Heart left ventricle (tissue), 16 donors: Measurements from ENCODE around the gene TCEAL4. TPM values are rescaled to one million over a fixed set of nuclear protein-coding genes. Genes with fewer than 3 reads are reported as not detected.

Experiments used
- ATAC-seq, 4 donors: fragments of 200-7000 bp; cut with Tn5 transposase; one replicate each; pipeline ENCODE4 v1.9.1; 2020 to 2022; ENCODE audit warnings: moderate library complexity in 4 of 4, mild to moderate bottlenecking in 3 of 4, moderate number of reproducible peaks in 1 of 4
- DNase-seq, 5 donors: peaks; one replicate each; pipeline ENCODE4 v3.0.0-alpha.2; 2020
- H3K27ac ChIP-seq, 12 donors: fragments of 200-600 bp; sonication (generic) in 4 of 12; one replicate each; pipeline versions ENCODE4 v1.5.0 to v1.8.0; 2016 to 2022; ENCODE audit warnings: mild to moderate bottlenecking in 2 of 12
- H3K27me3 ChIP-seq, 9 donors: fragments of 200-600 bp; sonication (generic) in 2 of 9; one replicate each; pipeline versions ENCODE4 v1.5.1 to v1.8.0; 2016 to 2022; ENCODE audit warnings: mild to moderate bottlenecking in 3 of 9
- H3K36me3 ChIP-seq, 9 donors: fragments of 200-600 bp; sonication (generic) in 2 of 9; one replicate each; pipeline versions ENCODE4 v1.5.0 to v1.8.0; 2018 to 2022; ENCODE audit warnings: mild to moderate bottlenecking in 2 of 9
- H3K4me1 ChIP-seq, 12 donors: fragments of 200-600 bp; sonication (generic) in 4 of 12; one replicate each; pipeline versions ENCODE4 v1.5.0 to v1.8.0; 2016 to 2022; ENCODE audit warnings: mild to moderate bottlenecking in 3 of 12
- H3K4me3 ChIP-seq, 12 donors: fragments of 200-600 bp; sonication (generic) in 4 of 12; one replicate each; pipeline versions ENCODE4 v1.5.0 to v1.8.0; 2017 to 2022; ENCODE audit warnings: mild to moderate bottlenecking in 9 of 12, moderate library complexity in 4 of 12
- H3K9me3 ChIP-seq, 12 donors: fragments of 200-600 bp; sonication (generic) in 4 of 12; one replicate each; pipeline versions ENCODE4 v1.5.0 to v1.8.0; 2016 to 2022; ENCODE audit warnings: mild to moderate bottlenecking in 1 of 12
- POLR2A ChIP-seq, 2 donors: fragments of 450-650 bp; IDR thresholded peaks; one replicate each; pipeline ENCODE4 v1.6.1; 2017; ENCODE audit warnings: antibody characterized with exemption in 2 of 2, mild to moderate bottlenecking in 2 of 2, moderate library complexity in 2 of 2
- WGBS, 4 donors: extraction: QIAGEN DNeasy Blood & Tissue Kit in 2 of 4; methylation state at CpG; one replicate each; pipeline versions ENCODE4 v1.1.5 to v1.1.7; 2013 to 2018; 5-methylcytosine and 5-hydroxymethylcytosine counted together
- intact Hi-C, 10 donors: fragments of 100-400 bp; cut with DNase I; formaldehyde crosslinking; loops; one replicate each; pipeline versions ENCODE4 v1.11.1 to v1.14.2; 2022
- polyA plus RNA-seq, 2 donors: library from polyadenylated mRNA; stranded (reverse); fragments of 200-250 nt; gene quantifications; one replicate each; pipeline ENCODE4 v1.2.3, GENCODE V29; 2013
- total RNA-seq, 9 donors: library from RNA; depleted of rRNA in 2 of 9; stranded (reverse); fragments of >200 nt in 2 of 9; fragmentation: NEBNext Ultra II Directional in 3 of 9; extraction: Animal tissue kit (Norgen Biotek cat#: 25700) in 3 of 9; gene quantifications; one replicate each; pipeline versions ENCODE4 v1.1.0 to v1.2.4, GENCODE V29; 2016 to 2023
- TF ChIP-seq, protein P1 (sequence below), 12 donors: fragments of 200-600 bp; sonication (generic) in 4 of 12; IDR thresholded peaks; one replicate each; pipeline versions ENCODE4 v1.5.0 to v1.8.0; 2018 to 2022; ENCODE audit warnings: antibody characterized with exemption in 12 of 12, mild to moderate bottlenecking in 5 of 12
- donor health status: ischemic (EF 13 %, LVEDD 7.1; RV severe dilation, severe dysfunction).
- donor health status: healthy with polysubstance abuse.
- donor health status: DM: no; HTN: yes; CAD: no.
- donor health status: DM: no; HTN: no; CAD: no.
- donor health status: ischemic (EF 25% LVEDD 6.9; RV normal size, moderate dysfunction).
- donor health status: ischemic (EF 25% LVEDD 5.7; RV mildly dilated, moderate dysfunction).
- donor health status: healthy.
- donor health status: DM: yes; HTN: yes; CAD: no.
- donor health status: ischemic (EF 35%, LVEDD 5.7; RV mildly dilated, moderate dysfunction).
- donor health status: nonischemic (EF 11% LVEDD 7.7; RV severe dilation, severe dysfunction).
- donor health status: DM: yes; HTN: yes; CAD: no.
- donor health status: PGD.
- donor health status: ischemic (EF 29% LVEDD 5.4; RV normal size, mild dysfunction).
- donor health status: nonischemic (EF 23%, LVEDD 6.1; RV moderate dilation, normal function).

TCEAL4 gene
- total and polyA plus RNA-seq, 11 donors = 50.9 to 176 (median 67.9) TPM

DNA sequence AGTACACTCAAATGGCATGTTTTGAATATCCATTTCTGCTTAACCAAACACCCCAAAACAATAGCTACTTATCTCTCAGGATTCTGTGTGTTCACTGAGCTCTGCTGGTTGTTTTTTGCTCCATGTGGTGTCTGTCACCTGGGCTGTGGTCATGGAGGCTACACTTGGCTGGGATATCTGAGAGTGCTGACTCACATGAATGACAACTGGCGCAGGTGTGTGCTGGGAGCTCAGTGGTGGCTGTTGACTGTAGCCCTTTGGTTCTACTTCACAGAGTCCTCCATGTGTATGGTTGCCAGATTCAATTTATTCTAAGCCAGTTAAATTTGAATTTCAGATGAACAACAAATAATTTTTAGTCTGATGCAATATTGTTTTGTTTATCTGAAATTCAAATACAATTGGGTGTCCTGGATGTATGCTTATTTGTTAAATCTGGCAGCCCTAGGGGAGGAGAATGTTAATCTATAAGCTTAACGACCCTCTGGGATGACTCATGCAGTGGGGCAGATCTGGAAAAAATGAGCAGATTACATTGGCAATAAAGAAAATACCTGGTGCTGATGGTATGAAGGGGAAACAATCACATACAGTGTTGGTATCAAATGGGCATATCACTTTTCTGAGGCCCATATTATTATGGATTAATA, 28.2 kb upstream of the TCEAL4 start:
- Histone ChIP-seq H3K27ac (no peak overlapping the region), H3K27me3 (peaks cover 0 to 17% (median 0%) of the 10 kb centered on the region in 9 donors), H3K4me1 (no peaks in the 10 kb centered on the region), H3K4me3 (no peak overlapping the region), H3K36me3 (no peaks in the 10 kb centered on the region), H3K9me3 (no peaks in the 10 kb centered on the region)
- intact Hi-C loops = no loop called here
- TF ChIP-seq POLR2A (IDR thresholded peaks at IDR 0.05) = no peak
- TF ChIP-seq, protein P1, sequence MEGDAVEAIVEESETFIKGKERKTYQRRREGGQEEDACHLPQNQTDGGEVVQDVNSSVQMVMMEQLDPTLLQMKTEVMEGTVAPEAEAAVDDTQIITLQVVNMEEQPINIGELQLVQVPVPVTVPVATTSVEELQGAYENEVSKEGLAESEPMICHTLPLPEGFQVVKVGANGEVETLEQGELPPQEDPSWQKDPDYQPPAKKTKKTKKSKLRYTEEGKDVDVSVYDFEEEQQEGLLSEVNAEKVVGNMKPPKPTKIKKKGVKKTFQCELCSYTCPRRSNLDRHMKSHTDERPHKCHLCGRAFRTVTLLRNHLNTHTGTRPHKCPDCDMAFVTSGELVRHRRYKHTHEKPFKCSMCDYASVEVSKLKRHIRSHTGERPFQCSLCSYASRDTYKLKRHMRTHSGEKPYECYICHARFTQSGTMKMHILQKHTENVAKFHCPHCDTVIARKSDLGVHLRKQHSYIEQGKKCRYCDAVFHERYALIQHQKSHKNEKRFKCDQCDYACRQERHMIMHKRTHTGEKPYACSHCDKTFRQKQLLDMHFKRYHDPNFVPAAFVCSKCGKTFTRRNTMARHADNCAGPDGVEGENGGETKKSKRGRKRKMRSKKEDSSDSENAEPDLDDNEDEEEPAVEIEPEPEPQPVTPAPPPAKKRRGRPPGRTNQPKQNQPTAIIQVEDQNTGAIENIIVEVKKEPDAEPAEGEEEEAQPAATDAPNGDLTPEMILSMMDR (IDR thresholded peaks at IDR 0.05) = no peak
- DNase-seq = no peak
- ATAC-seq = no peak
- WGBS, 4 donors = 48 to 69% (median 61%) methylated on average over 2 of the region's 2 CpGs

DNA sequence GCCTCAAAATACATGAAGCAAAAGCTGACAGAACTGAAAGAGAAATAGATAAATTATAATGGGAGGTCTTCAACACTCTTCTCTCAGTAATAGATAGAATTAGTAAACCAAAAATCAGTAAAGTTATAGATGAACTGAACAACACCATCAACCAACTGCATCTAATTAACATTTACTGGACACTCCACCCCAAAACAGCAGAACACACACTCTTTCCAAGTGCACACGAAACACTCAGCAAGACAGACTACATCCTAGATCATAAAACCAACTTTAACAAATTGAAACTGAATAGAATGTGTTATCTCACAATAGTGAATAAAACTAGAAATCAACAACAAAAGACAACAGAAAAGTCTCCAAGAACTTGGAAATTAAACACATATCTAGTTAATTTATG, 25.1 kb upstream of the TCEAL4 start:
- ATAC-seq = no peak
- Histone ChIP-seq H3K27me3 (peaks cover 0 to 14% (median 0%) of the 10 kb centered on the region in 9 donors), H3K4me1 (no peaks in the 10 kb centered on the region), H3K27ac (no peak overlapping the region), H3K36me3 (no peaks in the 10 kb centered on the region), H3K4me3 (no peak overlapping the region), H3K9me3 (no peaks in the 10 kb centered on the region)
- intact Hi-C loops = no loop called here
- no peak for DNase-seq
- TF ChIP-seq, protein P1 (IDR thresholded peaks at IDR 0.05) = no peak
- no peak for TF ChIP-seq POLR2A (IDR thresholded peaks at IDR 0.05)
- 33 to 95% (median 62%) methylated on average over 1 of the region's 1 CpG for WGBS, 4 donors

DNA sequence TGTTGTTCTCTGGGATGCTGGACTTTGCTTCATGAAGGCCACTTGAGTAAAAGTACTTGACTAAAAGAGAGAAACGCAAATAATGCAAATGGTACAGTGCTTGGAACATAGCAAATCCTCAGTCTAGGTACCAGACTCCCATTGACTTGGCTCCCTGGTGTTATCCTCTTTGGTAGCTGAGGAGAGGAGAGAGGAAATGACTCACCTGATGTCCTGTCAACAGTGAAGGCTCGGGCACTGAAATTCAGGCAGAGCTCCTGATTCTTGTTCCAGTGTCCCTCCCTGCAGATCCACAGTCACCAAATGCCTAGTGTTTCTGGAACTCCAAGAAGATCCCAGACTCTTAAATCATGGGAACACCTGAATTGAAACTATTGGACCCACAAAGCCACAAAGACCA, 22.5 kb upstream of the TCEAL4 start:
- Histone ChIP-seq H3K4me3 (no peak overlapping the region), H3K9me3 (no peaks in the 10 kb centered on the region), H3K36me3 (no peaks in the 10 kb centered on the region), H3K4me1 (no peaks in the 10 kb centered on the region), H3K27me3 (peaks cover 0 to 4% (median 0%) of the 10 kb centered on the region in 9 donors), H3K27ac (no peak overlapping the region)
- TF ChIP-seq, protein P1 (IDR thresholded peaks at IDR 0.05) = no peak
- no peak for TF ChIP-seq POLR2A (IDR thresholded peaks at IDR 0.05)
- DNase-seq (no peak), ATAC-seq (no peak)
- intact Hi-C loops = no loop called here
- 38 to 85% (median 72%) methylated on average over 2 of the region's 2 CpGs for WGBS, 4 donors

DNA sequence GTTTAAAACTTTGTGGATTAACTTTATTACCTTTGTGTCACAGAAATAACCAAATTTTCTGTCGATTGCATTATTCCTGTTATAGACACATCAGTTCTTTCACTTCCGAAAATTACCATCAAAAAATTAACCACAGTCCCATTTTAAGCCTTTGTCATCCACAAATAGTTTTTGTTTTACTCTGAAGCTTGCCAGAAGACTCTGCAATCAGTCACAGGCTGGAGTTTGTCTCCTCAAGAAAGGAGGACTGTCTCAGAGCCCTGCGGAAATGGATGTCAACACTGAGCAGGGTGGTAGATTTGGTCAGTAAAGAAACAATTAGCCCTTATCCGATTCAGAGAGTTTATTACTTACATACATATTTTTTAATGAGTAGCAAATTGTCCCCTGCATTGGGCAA, 20.1 kb upstream of the TCEAL4 start:
- Histone ChIP-seq H3K4me3 (no peak overlapping the region), H3K36me3 (no peaks in the 10 kb centered on the region), H3K27me3 (no peaks in the 10 kb centered on the region), H3K4me1 (no peaks in the 10 kb centered on the region), H3K9me3 (no peaks in the 10 kb centered on the region), H3K27ac (no peak overlapping the region)
- intact Hi-C loops = no loop called here
- DNase-seq (no peak), ATAC-seq (no peak)
- no peak for TF ChIP-seq POLR2A (IDR thresholded peaks at IDR 0.05)
- TF ChIP-seq, protein P1 (IDR thresholded peaks at IDR 0.05) = no peak
- 62 to 78% (median 65%) methylated on average over 4 of the region's 4 CpGs for WGBS, 4 donors
